Thyroid gland (tissue), 4 donors: ENCODE measurements around the gene BCL2L11. TPM values are rescaled to one million over a fixed set of nuclear protein-coding genes. Genes with fewer than 3 reads are reported as not detected.

Experiments
- DNase-seq, 2 donors: peaks; one replicate each; pipeline ENCODE4 v3.0.0-alpha.2; 2019
- H3K27ac ChIP-seq, 3 donors: fragments of 200-600 bp; sonication (generic); 1 replicate in 2 of 3; 2 replicates in 1 of 3; pipeline ENCODE4 v1.5.1; 2016 to 2019; ENCODE audit warnings: mild to moderate bottlenecking in 1 of 3, moderate library complexity in 1 of 3
- H3K27me3 ChIP-seq: fragments of 200-600 bp; sonication (generic); one replicate; pipeline ENCODE4 v1.5.1; 2019
- H3K36me3 ChIP-seq, 2 donors: fragments of 200-600 bp; sonication (generic); one replicate each; pipeline ENCODE4 v1.5.1; 2016 to 2019
- H3K4me1 ChIP-seq, 2 donors: fragments of 200-600 bp; sonication (generic); one replicate each; pipeline ENCODE4 v1.5.1; 2017 to 2019
- H3K4me3 ChIP-seq, 3 donors: fragments of 200-600 bp; sonication (generic); replicated peaks in 1 of 3; 1 replicate in 2 of 3; 2 replicates in 1 of 3; pipeline ENCODE4 v1.5.1; 2016; ENCODE audit warnings: mild to moderate bottlenecking in 1 of 3
- H3K9me3 ChIP-seq: fragments of 200-600 bp; sonication (generic); one replicate; pipeline ENCODE4 v1.5.1; 2017
- CTCF ChIP-seq, 6 experiments: fragments of 200-600 bp in 3 of 6; fragments of 450-650 bp in 3 of 6; sonication (generic) in 3 of 6; IDR thresholded peaks; one replicate each; pipeline ENCODE4 v1.5.1; 2016 to 2019; ENCODE audit warnings: antibody characterized with exemption in 6 of 6, mild to moderate bottlenecking in 2 of 6, inconsistent platforms in 1 of 6, moderate library complexity in 1 of 6
- POLR2A ChIP-seq, 2 donors: fragments of 450-650 bp; IDR thresholded peaks; one replicate each; pipeline ENCODE4 v1.6.1; 2017; ENCODE audit warnings: antibody characterized with exemption in 2 of 2, mild to moderate bottlenecking in 2 of 2, moderate library complexity in 1 of 2
- WGBS, 2 donors: methylation state at CpG; one replicate each; pipeline ENCODE4 v1.1.5; 2017; 5-methylcytosine and 5-hydroxymethylcytosine counted together
- intact Hi-C: fragments of 100-400 bp; cut with DNase I; formaldehyde crosslinking; loops from one replicate; pipeline ENCODE4 v1.15.1; 2023
- total RNA-seq, 4 donors: library from RNA; depleted of rRNA; stranded (reverse); fragments of >200 nt; gene quantifications; one replicate each; pipeline ENCODE4 v1.2.3, GENCODE V29; 2016

The BCL2L11 gene
- total RNA-seq, 4 donors from 2014 or later: 48.4 to 90.6 (median 62.4) TPM

- DNase-seq: no peak
- TF ChIP-seq CTCF (IDR thresholded peaks at IDR 0.05): no peak
- Histone ChIP-seq H3K4me1 (peaks cover 35 to 38% of the 10 kb centered on the region in 2 donors), H3K4me3 (no peak overlapping the region), H3K36me3 (no peaks in the 10 kb centered on the region), H3K27ac (peak overlapping the region in 2 of 3 donors; percentile 8 to 15), H3K27me3 (no peaks in the 10 kb centered on the region), H3K9me3 (no peaks in the 10 kb centered on the region)
- intact Hi-C loops: no loop called here
- 70 to 83% methylated on average over 3 of the region's 3 CpGs for WGBS, 2 donors
Observed at GRCh38 chr2:111135237-111135909, 14.7 kb downstream of the BCL2L11 start.

GRCh38 chr2:111135910-111136297 is 15.2 kb downstream of the BCL2L11 start:
- Histone ChIP-seq H3K27ac (peak overlapping the region in 2 of 3 donors; percentile 8 to 15), H3K9me3 (no peaks in the 10 kb centered on the region), H3K4me1 (peaks cover 35 to 38% of the 10 kb centered on the region in 2 donors), H3K27me3 (no peaks in the 10 kb centered on the region), H3K36me3 (no peaks in the 10 kb centered on the region), H3K4me3 (no peak overlapping the region)
- DNase-seq: peak in 1 of 2 donors; percentile 32
- TF ChIP-seq CTCF (IDR thresholded peaks at IDR 0.05) (peak in 1 of 6 experiments; percentile 7), POLR2A (IDR thresholded peaks at IDR 0.05) (no peak)
- intact Hi-C loops: no loop called here
- 71% methylated on average over 9 of the region's 9 CpGs for WGBS, 2 donors

GRCh38 chr2:111138839-111139238 is 18.1 kb downstream of the BCL2L11 start:
- peaks cover 26 to 36% of the 10 kb centered on the region in 2 donors for H3K4me1 ChIP-seq
- peak overlapping the region in 2 of 3 donors; percentile 5 to 9 for H3K27ac ChIP-seq
- H3K9me3 ChIP-seq: no peaks in the 10 kb centered on the region
- intact Hi-C loops: no loop called here
- WGBS, 2 donors: 42 to 60% methylated on average over 5 of the region's 5 CpGs
- TF ChIP-seq CTCF (IDR thresholded peaks at IDR 0.05): no peak
- TF ChIP-seq POLR2A (IDR thresholded peaks at IDR 0.05): no peak
- DNase-seq: peak in 1 of 2 donors; percentile 26
- H3K4me3 ChIP-seq: no peak overlapping the region
- H3K27me3 ChIP-seq: no peaks in the 10 kb centered on the region
- H3K36me3 ChIP-seq: no peaks in the 10 kb centered on the region

- Histone ChIP-seq H3K4me1 (peaks cover 26 to 36% of the 10 kb centered on the region in 2 donors), H3K36me3 (no peaks in the 10 kb centered on the region), H3K27ac (peak overlapping the region; percentile 43 to 56 (median 44)), H3K27me3 (no peaks in the 10 kb centered on the region), H3K4me3 (no peak overlapping the region), H3K9me3 (no peaks in the 10 kb centered on the region)
- 29 to 30% methylated on average over 12 of the region's 12 CpGs for WGBS, 2 donors
- intact Hi-C loops: no loop called here
- TF ChIP-seq CTCF (IDR thresholded peaks at IDR 0.05) (no peak), POLR2A (IDR thresholded peaks at IDR 0.05) (peak in 1 of 2 donors; percentile 26)
- DNase-seq: peak; percentile 93 to 94
Observed at GRCh38 chr2:111139637-111140317, 19.1 kb downstream of the BCL2L11 start.

- H3K9me3 ChIP-seq: no peaks in the 10 kb centered on the region
- intact Hi-C loops: no loop called here
- TF ChIP-seq CTCF (IDR thresholded peaks at IDR 0.05): no peak
- TF ChIP-seq POLR2A (IDR thresholded peaks at IDR 0.05): no peak
- no peaks in the 10 kb centered on the region for H3K36me3 ChIP-seq
- no peak overlapping the region for H3K4me3 ChIP-seq
- WGBS, 2 donors: 95 to 96% methylated on average over 4 of the region's 4 CpGs
- H3K27me3 ChIP-seq: no peaks in the 10 kb centered on the region
- DNase-seq: no peak
- H3K27ac ChIP-seq: no peak overlapping the region
- H3K4me1 ChIP-seq: peaks cover 22 to 31% of the 10 kb centered on the region in 2 donors
Observed at GRCh38 chr2:111140815-111141214, 20.1 kb downstream of the BCL2L11 start.
